Mesendoderm (in vitro differentiated cells): ENCODE data around the gene CNRIP1.

Experiments used
- DNase-seq: peaks from one replicate; pipeline ENCODE4 v3.0.0; 2013
- H2AK5ac ChIP-seq: 2 replicates; pipeline ENCODE4 v1.6.1; 2013; ENCODE audit warnings: low read length, inconsistent platforms
- H2BK120ac ChIP-seq: 2 replicates; pipeline ENCODE4 v1.6.1; 2013; ENCODE audit warnings: low read depth, mild to moderate bottlenecking, low read length, moderate library complexity, mixed read lengths
- H2BK15ac ChIP-seq: replicated peaks from 2 replicates; pipeline ENCODE4 v1.6.1; 2013; ENCODE audit warnings: low read depth, mild to moderate bottlenecking, moderate library complexity
- H2BK5ac ChIP-seq: 2 replicates; pipeline ENCODE4 v1.6.1; 2013; ENCODE audit warnings: low read length, inconsistent platforms
- H3K18ac ChIP-seq: 2 replicates; pipeline ENCODE4 v1.6.1; 2013; ENCODE audit warnings: mild to moderate bottlenecking, low read length, mixed read lengths
- H3K23ac ChIP-seq: one replicate; pipeline ENCODE4 v1.6.1; 2013; ENCODE audit warnings: low read length
- H3K27ac ChIP-seq: 2 replicates; pipeline ENCODE4 v1.5.1; 2013; ENCODE audit warnings: low read depth, mild to moderate bottlenecking, inconsistent platforms, low read length, moderate library complexity
- H3K27me3 ChIP-seq: 2 replicates; pipeline ENCODE4 v1.6.1; 2013; ENCODE audit warnings: low read length, control low read depth, mild to moderate bottlenecking, inconsistent platforms; ENCODE audit not compliant: insufficient read depth, poor library complexity
- H3K36me3 ChIP-seq: 2 replicates; pipeline ENCODE4 v1.6.1; 2013; ENCODE audit warnings: low read length, inconsistent platforms; ENCODE audit not compliant: control insufficient read depth, insufficient read depth
- H3K4ac ChIP-seq: one replicate; pipeline ENCODE4 v1.6.1; 2013; ENCODE audit warnings: low read depth, mild to moderate bottlenecking, low read length, moderate library complexity
- H3K4me1 ChIP-seq: 2 replicates; pipeline ENCODE4 v1.6.1; 2013; ENCODE audit warnings: low read depth, low read length, inconsistent platforms; ENCODE audit not compliant: control insufficient read depth
- H3K4me2 ChIP-seq: 2 replicates; pipeline ENCODE4 v1.6.1; 2013; ENCODE audit warnings: low read length
- H3K4me3 ChIP-seq: 2 replicates; pipeline ENCODE4 v1.5.1; 2013; ENCODE audit warnings: mild to moderate bottlenecking, low read length
- H3K56ac ChIP-seq: one replicate; pipeline ENCODE4 v1.6.1; 2013; ENCODE audit warnings: low read length
- H3K79me1 ChIP-seq: 2 replicates; pipeline ENCODE4 v1.6.1; 2013; ENCODE audit warnings: low read length, inconsistent platforms
- H3K79me2 ChIP-seq: 2 replicates; pipeline ENCODE4 v1.6.1; 2013; ENCODE audit warnings: mild to moderate bottlenecking, low read length; ENCODE audit not compliant: control insufficient read depth, insufficient read depth
- H3K9ac ChIP-seq: 2 replicates; pipeline ENCODE4 v1.6.1; 2013; ENCODE audit warnings: low read length, inconsistent platforms
- H4K5ac ChIP-seq: one replicate; pipeline ENCODE4 v1.6.1; 2013; ENCODE audit warnings: low read length
- H4K8ac ChIP-seq: one replicate; pipeline ENCODE4 v1.6.1; 2013; ENCODE audit warnings: low read depth, mild to moderate bottlenecking, control low read depth, low read length, moderate library complexity
- WGBS: extraction: QIAGEN DNeasy Blood & Tissue Kit; methylation state at CpG from one replicate; pipeline ENCODE4 v1.1.7; 2013; ENCODE audit warnings: low lambda C conversion rate, missing lambda C conversion rate; ENCODE audit not compliant: insufficient coverage; ENCODE audit errors: extremely low coverage; 5-methylcytosine and 5-hydroxymethylcytosine counted together

The CNRIP1 gene

DNA sequence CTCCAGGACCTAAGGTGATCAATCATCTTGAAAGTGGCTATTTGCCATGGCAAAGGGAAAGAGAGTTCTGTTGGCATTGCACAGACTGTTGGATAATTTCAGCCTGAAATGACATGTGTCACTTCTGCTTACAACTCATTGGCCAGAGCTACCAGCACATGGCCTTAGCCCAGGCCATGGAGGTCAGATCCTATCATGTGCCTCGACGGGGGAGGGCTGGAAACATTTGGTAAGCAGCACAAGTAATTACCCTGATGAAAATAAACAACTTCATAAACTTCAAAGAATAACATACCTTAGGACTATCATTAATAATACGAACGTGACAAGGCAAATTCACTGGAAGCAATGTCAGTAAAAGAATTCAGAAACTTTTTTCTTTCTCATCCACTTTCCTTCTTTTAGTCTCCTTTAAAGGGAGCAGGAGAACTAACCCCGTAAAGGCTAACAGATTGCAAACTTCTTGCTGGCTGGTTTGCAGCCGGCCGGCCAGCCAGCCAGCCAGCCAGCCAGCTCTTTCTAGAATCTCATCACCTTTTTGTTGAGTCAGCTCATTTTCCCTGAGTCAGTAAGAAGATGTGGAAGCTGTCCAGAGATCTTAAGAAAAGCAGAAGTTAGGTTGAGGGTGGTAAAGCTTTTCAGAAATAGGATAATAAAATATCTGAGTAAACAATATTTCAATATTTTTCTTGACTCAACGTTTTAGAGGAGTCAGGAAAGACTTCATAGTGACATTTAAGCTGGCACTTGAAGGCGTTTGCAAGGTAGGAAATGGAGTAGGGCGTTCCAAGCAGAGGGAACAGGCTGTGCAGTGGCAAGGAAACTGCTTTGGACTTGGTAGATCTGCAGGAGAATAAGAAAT, 31.9 kb downstream of the CNRIP1 start:
- Histone ChIP-seq H2BK15ac (no peak overlapping the region), H4K8ac (no peak overlapping the region), H2BK5ac (no peak overlapping the region), H4K5ac (no peak overlapping the region), H3K18ac (no peak overlapping the region), H3K79me1 (no peaks in the 10 kb centered on the region), H3K4me2 (no peak overlapping the region), H3K4me1 (no peaks in the 10 kb centered on the region), H3K4me3 (no peak overlapping the region), H2AK5ac (no peak overlapping the region), H2BK120ac (no peak overlapping the region), H3K27ac (no peak overlapping the region), H3K36me3 (no peaks in the 10 kb centered on the region), H3K23ac (no peak overlapping the region), H3K4ac (no peak overlapping the region), H3K79me2 (no peaks in the 10 kb centered on the region), H3K9ac (no peak overlapping the region), H3K27me3 (no peaks in the 10 kb centered on the region), H3K56ac (no peak overlapping the region)
- no CpG with 5 or more reads among the region's 10 CpGs for WGBS
- DNase-seq, result peak; percentile 5

- no peaks in the 10 kb centered on the region for H3K36me3 ChIP-seq
- no peaks in the 10 kb centered on the region for H3K79me2 ChIP-seq
- H3K4me3 ChIP-seq, result no peak overlapping the region
- no peak overlapping the region for H3K56ac ChIP-seq
- WGBS, result no CpG with 5 or more reads among the region's 3 CpGs
- H3K4me1 ChIP-seq, result no peaks in the 10 kb centered on the region
- no peaks in the 10 kb centered on the region for H3K27me3 ChIP-seq
- DNase-seq, result no peak
- no peak overlapping the region for H2BK5ac ChIP-seq
- H2AK5ac ChIP-seq, result no peak overlapping the region
- no peak overlapping the region for H2BK120ac ChIP-seq
- no peak overlapping the region for H2BK15ac ChIP-seq
- no peak overlapping the region for H3K9ac ChIP-seq
- no peak overlapping the region for H4K5ac ChIP-seq
- H4K8ac ChIP-seq, result no peak overlapping the region
- no peak overlapping the region for H3K18ac ChIP-seq
- H3K4me2 ChIP-seq, result no peak overlapping the region
- no peak overlapping the region for H3K27ac ChIP-seq
- H3K4ac ChIP-seq, result no peak overlapping the region
- H3K23ac ChIP-seq, result no peak overlapping the region
- H3K79me1 ChIP-seq, result no peaks in the 10 kb centered on the region
These were observed 34.9 kb downstream of the CNRIP1 start for GRCh38 chr2:68284896-68285295.

- no peak overlapping the region for H2AK5ac ChIP-seq
- H3K4ac ChIP-seq, result no peak overlapping the region
- H4K8ac ChIP-seq, result no peak overlapping the region
- no peak overlapping the region for H3K27ac ChIP-seq
- WGBS, result no CpG with 5 or more reads among the region's 1 CpG
- no peaks in the 10 kb centered on the region for H3K79me2 ChIP-seq
- H3K27me3 ChIP-seq, result no peaks in the 10 kb centered on the region
- no peak overlapping the region for H2BK120ac ChIP-seq
- no peaks in the 10 kb centered on the region for H3K79me1 ChIP-seq
- H3K4me2 ChIP-seq, result no peak overlapping the region
- H2BK5ac ChIP-seq, result no peak overlapping the region
- no peak overlapping the region for H3K23ac ChIP-seq
- no peaks in the 10 kb centered on the region for H3K4me1 ChIP-seq
- H3K18ac ChIP-seq, result no peak overlapping the region
- no peak overlapping the region for H3K4me3 ChIP-seq
- H3K56ac ChIP-seq, result no peak overlapping the region
- no peaks in the 10 kb centered on the region for H3K36me3 ChIP-seq
- no peak overlapping the region for H4K5ac ChIP-seq
- H3K9ac ChIP-seq, result no peak overlapping the region
- no peak overlapping the region for H2BK15ac ChIP-seq
- DNase-seq, result no peak
These were observed 36.3 kb downstream of the CNRIP1 start for GRCh38 chr2:68283419-68283812.

DNA sequence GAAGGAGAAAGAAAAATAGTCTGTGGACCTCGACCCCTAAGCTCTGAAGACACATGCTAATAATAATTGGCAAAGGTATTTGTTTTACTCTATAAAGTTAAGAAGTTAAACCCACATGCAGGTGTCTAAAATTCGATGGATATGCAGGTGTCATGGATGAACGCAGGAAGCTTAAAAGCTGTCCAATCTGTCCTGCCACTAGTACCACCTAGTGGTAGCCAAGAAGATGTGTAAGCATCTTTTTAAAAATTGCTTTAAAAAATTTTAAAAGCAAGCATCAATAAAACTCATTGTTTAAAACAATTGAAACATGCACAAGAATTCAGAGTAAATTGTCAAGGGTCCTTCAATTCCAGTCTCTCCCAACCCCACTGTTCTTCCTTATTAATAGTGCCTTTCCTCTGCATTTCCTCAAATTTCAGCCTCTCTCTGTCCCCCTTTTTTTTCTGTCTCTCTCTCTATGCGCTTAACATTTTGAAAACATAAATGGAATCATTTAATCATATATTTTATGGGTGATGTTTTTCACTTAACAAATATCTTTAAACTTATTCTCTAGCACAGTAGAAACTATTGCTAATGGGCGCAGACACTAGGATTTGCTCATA, 36.8 kb downstream of the CNRIP1 start:
- no peak overlapping the region for H3K9ac ChIP-seq
- no peak overlapping the region for H4K8ac ChIP-seq
- no peak overlapping the region for H4K5ac ChIP-seq
- H3K4me2 ChIP-seq, result no peak overlapping the region
- no peak overlapping the region for H3K27ac ChIP-seq
- H2BK5ac ChIP-seq, result no peak overlapping the region
- H2BK15ac ChIP-seq, result no peak overlapping the region
- no peak overlapping the region for H3K18ac ChIP-seq
- H3K4me3 ChIP-seq, result no peak overlapping the region
- no peak overlapping the region for H2BK120ac ChIP-seq
- no peaks in the 10 kb centered on the region for H3K79me2 ChIP-seq
- WGBS, result no CpG with 5 or more reads among the region's 5 CpGs
- H3K36me3 ChIP-seq, result no peaks in the 10 kb centered on the region
- H3K23ac ChIP-seq, result no peak overlapping the region
- H3K4ac ChIP-seq, result no peak overlapping the region
- no peaks in the 10 kb centered on the region for H3K4me1 ChIP-seq
- no peaks in the 10 kb centered on the region for H3K79me1 ChIP-seq
- peak; percentile 35 for DNase-seq
- no peak overlapping the region for H2AK5ac ChIP-seq
- H3K56ac ChIP-seq, result no peak overlapping the region
- no peaks in the 10 kb centered on the region for H3K27me3 ChIP-seq

DNA sequence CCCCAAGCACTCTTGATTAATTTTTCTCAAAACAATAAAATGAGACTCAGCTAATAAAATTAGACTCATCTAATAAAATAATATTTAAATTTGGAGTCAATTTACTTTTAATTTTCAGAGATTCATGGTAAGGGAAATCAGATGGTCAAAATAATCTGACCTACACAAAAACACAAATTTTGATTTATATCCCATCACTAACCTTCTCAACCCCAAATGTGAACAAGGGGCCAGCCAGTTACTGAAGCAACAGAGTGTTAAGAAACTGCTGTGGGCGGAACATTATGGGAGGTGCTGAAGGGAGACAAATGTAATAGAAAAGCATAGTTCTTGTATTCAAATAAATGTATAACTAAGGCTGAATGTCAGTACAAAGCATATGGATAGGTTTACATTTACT, 39.0 kb downstream of the CNRIP1 start:
- Histone ChIP-seq H3K79me1 (no peaks in the 10 kb centered on the region), H3K56ac (no peak overlapping the region), H2BK120ac (no peak overlapping the region), H3K9ac (no peak overlapping the region), H3K4ac (no peak overlapping the region), H2BK5ac (no peak overlapping the region), H3K79me2 (no peaks in the 10 kb centered on the region), H4K5ac (no peak overlapping the region), H3K27ac (no peak overlapping the region), H3K18ac (no peak overlapping the region), H3K4me2 (no peak overlapping the region), H2BK15ac (no peak overlapping the region), H3K27me3 (no peaks in the 10 kb centered on the region), H3K36me3 (no peaks in the 10 kb centered on the region), H3K4me3 (no peak overlapping the region), H2AK5ac (no peak overlapping the region), H3K23ac (no peak overlapping the region), H3K4me1 (no peaks in the 10 kb centered on the region), H4K8ac (no peak overlapping the region)
- no CpG with 5 or more reads among the region's 1 CpG for WGBS
- no peak for DNase-seq
